GM18951 (cell line): ENCODE measurements around the gene USP7.

Experiments
- POLR2A ChIP-seq: IDR thresholded peaks from 4 replicates; pipeline ENCODE4 v1.6.1; 2011; ENCODE audit warnings: mild to moderate bottlenecking; ENCODE audit not compliant: insufficient read length, insufficient read depth; ENCODE audit errors: extremely low read depth
- in situ Hi-C: fragments of 300-500 bp; cut with MboI; formaldehyde crosslinking; loops from one replicate; pipeline ENCODE4 v1.12.0; 2022; ENCODE audit warnings: low sequenced_read_pairs, mixed read lengths, inconsistent platforms; ENCODE audit not compliant: unreplicated experiment

The USP7 gene

DNA sequence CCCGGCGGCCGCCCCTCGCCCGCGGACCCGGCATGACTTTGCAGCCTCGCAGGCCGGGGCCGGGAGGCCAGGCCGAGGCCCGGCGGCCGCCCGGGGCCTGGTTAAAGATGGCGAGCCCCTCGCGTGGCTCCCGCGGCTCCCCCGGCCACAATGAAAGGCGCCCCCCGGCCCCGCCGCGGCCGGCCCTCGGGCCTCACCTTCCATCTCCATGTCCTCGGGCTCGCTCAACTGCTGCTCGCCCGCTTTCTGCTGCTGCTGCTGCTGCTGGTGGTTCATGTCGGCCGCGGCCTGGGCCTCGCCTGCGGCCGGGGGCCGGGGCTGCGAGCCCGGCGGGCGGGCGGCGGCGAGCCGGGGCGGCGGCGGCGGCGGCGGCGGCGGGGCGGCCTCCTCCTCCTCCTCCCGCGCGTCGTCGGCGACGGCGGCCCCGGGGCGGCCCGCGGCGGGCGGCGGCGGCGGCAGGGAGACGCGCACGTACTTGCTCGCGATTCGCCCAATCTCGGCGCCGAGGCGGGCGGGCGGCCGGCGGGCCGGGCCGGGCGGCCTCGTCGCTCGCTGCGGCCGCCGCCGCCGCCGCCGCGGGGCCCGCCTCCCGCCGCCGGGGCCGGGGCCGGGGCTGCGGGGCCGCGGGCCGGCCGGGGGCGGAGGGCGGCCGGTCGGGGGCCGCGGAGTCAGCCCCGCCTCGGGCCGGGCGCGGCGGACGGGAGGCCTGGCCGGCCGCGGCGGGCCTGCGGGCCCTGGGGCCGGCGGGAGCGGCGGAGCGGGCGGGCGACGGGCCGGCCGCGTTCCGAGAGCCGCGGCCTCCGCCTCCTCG is 491 bp downstream of the USP7 start:
- TF ChIP-seq POLR2A, result no peak
- in situ Hi-C loops, result no loop called here

GRCh38 chr16:8962393-8963009 is 1.2 kb downstream of the USP7 start:
- in situ Hi-C loops, result no loop called here
- TF ChIP-seq POLR2A, result no peak

- in situ Hi-C loops, result no loop called here
- no peak for TF ChIP-seq POLR2A
Observed at GRCh38 chr16:8961811-8962390, 1.8 kb downstream of the USP7 start.

DNA sequence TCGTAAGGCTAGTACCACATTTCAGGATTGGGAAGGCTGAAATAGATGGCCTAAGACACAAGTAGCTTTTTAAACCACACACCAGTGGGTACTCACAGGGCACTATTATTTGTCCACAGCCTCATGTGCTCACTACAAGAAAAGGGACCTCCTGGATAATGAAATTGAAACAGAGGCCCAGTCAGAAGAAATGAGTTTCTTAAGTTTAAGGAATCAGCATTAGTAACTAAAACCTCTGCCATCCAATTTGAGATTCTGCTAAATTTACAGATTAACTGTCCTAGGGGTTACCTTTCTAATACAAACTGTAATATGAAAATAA is 3.0 kb downstream of the USP7 start:
- no peak for TF ChIP-seq POLR2A
- in situ Hi-C loops, result no loop called here

GRCh38 chr16:8959921-8960787 is 3.6 kb downstream of the USP7 start:
- in situ Hi-C loops, result no loop called here

DNA sequence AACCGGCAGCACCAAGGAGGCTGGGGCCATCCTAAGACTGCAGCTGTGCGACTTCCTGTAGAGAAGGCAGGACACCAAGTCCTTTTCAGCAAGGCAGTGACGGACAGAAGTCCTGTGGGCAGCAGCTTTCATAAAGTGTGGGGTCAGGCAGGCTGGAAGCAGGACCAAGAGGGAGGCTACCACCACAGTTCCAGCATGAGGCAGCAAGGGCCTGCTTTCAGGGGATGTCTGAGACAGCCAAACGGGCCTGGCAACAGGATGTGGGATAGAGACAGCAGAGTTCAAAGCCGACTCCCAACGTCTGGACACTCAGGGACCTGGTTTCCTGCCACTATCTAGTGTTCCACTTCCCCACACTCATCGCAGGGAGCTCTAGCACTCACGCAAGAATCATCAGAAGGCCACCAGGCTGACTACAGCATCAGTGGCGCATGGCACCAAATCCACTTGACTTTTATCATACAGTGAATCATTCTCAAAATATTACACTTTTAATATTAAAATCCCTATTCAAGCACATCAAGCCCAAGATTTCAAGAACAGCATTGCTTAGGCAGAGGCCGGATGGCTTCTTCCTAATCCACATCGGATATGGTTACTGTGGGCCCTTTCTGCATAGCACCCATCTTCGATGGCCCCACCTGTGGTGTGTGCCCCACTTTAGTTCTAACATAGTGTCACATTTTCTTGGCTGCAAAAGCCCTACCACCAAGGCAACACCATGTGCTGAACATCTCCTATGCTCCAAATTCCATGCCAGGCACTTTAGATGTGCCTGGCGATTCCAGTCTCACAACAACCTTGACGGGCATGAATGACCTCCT is 5.2 kb downstream of the USP7 start:
- TF ChIP-seq POLR2A, result no peak
- in situ Hi-C loops, result no loop called here

More at GRCh38 chr16:8959921-8960787, 3.6 kb downstream of the USP7 start:
- no peak for TF ChIP-seq POLR2A

GRCh38 chr16:8957509-8958157 is 6.1 kb downstream of the USP7 start:
- in situ Hi-C loops, result no loop called here
- TF ChIP-seq POLR2A, result no peak

DNA sequence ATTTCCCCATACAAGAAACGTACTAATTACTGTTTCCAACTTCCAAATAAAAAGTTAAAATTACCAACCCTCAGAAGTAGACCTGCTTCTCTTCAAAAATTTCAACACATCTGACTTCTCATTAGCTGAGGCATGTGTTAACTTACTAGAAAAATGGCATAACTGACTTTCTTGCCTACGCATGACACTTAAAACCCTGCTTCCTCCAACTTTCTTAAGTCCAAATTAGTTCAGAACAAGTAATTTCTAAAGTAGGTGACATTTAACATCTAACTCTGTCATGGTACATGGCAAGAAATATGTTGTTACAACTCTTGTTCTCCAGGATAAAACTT is 6.7 kb downstream of the USP7 start:
- in situ Hi-C loops, result no loop called here
- TF ChIP-seq POLR2A, result no peak

DNA sequence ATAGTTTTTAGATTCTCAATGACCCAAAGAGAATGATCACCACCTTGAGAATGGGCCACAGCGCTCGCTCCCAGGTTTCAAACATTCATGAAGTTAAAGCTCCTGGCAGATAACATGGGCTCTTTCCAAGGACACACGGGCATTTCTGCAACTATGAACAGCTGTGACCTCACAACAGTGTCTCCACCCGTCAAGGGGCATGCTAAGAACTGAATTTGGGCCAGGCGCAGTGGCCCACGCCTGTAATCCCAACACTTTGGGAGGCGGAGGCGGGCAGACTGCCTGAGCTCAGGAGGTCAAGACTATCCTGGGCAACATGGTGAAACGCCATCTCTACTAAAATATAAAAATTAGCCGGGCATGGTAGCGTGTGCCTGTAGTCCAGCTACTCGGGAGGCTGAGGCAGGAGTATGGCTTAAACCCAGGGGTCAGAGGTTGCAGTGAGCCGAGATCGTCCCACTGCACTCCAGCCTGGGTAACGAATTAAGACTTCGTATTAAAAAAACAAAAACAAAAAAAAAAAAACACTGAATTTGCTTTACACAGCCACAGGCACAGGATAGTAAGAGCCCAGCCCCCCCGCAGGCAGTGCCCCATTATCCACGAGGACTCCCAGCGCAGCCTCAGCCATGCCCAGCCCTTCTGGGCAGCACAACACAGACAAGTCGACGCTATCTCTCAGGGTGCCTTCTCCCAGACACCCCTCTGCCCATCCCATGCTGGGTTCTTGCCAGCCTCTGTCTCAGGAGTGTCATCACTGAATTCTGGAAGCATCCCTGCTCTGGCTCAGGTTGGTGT is 7.2 kb downstream of the USP7 start:
- in situ Hi-C loops, result no loop called here
- no peak for TF ChIP-seq POLR2A

- in situ Hi-C loops, result no loop called here
- TF ChIP-seq POLR2A, result no peak
Observed at GRCh38 chr16:8955828-8956227, 7.9 kb downstream of the USP7 start.

- no peak for TF ChIP-seq POLR2A
- in situ Hi-C loops, result no loop called here
Observed at GRCh38 chr16:8953064-8953463, 10.6 kb downstream of the USP7 start.
